ENCODE data around the gene RBBP9.
"Not testable (repeated sequence)": the region's sequence is repeated elsewhere in the genome, so short reads cannot be mapped to it uniquely, and the experiment has no call there.

The RBBP9 gene

DNA sequence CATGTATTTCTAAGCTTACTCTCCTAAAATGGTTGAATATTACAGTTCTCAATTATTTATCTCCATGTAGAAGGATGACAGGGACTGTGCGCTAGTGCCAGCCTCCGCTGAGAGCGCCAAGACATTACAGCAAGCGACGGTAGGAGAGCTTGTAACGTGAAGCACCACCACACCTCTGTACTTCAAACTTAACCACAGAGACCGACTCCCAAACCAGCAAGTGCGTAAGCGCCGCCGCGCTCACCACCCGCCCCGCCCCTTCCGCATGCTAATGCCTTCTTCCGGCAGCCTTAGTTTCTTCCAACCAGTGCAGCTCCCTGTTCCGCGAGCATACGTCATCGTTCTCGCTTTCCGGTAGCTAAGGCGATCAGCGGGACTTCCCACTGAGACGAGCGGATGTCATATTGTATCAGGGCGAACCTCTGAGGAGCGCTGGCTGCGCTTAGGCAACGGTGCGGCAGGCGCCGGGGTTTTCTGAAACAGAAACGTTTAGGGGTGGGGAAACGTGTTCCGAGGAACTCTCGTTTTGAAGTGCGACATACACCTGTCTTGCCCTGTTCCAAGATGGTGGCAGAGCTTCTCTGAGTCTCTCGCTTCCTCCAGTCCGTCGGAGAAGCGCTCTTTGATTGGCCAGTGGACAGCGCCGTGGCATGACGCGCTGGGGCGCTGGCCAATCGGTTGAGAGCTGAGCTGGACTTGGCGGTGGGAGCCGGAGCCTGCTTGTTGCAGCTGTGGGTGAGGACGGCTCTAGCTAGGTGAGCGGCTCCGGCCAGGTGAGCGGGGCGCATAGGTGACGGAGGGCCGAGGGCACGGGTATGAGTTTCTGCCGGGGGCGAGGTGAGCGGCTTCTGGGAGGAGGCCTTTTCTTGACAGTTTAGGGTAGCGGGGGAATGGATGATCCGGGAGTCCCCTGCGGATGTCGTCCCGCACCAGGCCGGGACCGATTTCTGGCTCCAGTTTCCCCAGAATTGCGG lies 10.5 kb upstream of the RBBP9 start, which contains the start of gene SEC23B:
TSS of gene SEC23B (plus strand) at position 723 of the 974 bp plus-strand sequence. CDS start 2,896 bp downstream, outside the sequence.
- Histone ChIP-seq H3K9me3 (ENCODE audit: low read length) (no peaks in the 10 kb centered on the region), H3K4me3 (ENCODE audit: low read depth, low read length, poor library complexity, severe bottlenecking) (peak within 1 kb of the TSS; percentile 78), H3F3A (ENCODE audit: insufficient read depth, low read length) (no peaks in the 10 kb centered on the region), H3K9me2 (ENCODE audit: low read depth, low read length) (no peaks in the 10 kb centered on the region), H3K9ac (ENCODE audit: low read length) (peak within 1 kb of the TSS; percentile 65), H3K27me3 (ENCODE audit: insufficient read depth, low read length) (no peaks in the 10 kb centered on the region), H3K79me2 (ENCODE audit: insufficient read depth, low read length) (peaks cover 6% of the 10 kb centered on the region; the same call in 1 of the 2 replicates), H3K4me1 (ENCODE audit: insufficient read depth, low read length, severe bottlenecking) (peaks cover 21% of the 10 kb centered on the region), H3K4me2 (ENCODE audit: low read length) (peak within 1 kb of the TSS; percentile 93), H4K20me1 (ENCODE audit: insufficient read depth, low read length) (no peaks in the 10 kb centered on the region), H3K27ac (ENCODE audit: low read depth, low read length, poor library complexity, severe bottlenecking) (peak within 1 kb of the TSS; percentile 91), H2AFZ (ENCODE audit: low read length) (peak within 1 kb of the TSS; percentile 11; the same call in 1 of the 2 replicates), H3K36me3 (ENCODE audit: insufficient read depth, low read length) (peaks cover 25% of the 10 kb centered on the region; the same call in 1 of the 2 replicates)
- TF ChIP-seq EZH2 (IDR thresholded peaks at IDR 0.05; ENCODE audit: borderline replicate concordance, low read length): no peak
- TF ChIP-seq, protein P1, sequence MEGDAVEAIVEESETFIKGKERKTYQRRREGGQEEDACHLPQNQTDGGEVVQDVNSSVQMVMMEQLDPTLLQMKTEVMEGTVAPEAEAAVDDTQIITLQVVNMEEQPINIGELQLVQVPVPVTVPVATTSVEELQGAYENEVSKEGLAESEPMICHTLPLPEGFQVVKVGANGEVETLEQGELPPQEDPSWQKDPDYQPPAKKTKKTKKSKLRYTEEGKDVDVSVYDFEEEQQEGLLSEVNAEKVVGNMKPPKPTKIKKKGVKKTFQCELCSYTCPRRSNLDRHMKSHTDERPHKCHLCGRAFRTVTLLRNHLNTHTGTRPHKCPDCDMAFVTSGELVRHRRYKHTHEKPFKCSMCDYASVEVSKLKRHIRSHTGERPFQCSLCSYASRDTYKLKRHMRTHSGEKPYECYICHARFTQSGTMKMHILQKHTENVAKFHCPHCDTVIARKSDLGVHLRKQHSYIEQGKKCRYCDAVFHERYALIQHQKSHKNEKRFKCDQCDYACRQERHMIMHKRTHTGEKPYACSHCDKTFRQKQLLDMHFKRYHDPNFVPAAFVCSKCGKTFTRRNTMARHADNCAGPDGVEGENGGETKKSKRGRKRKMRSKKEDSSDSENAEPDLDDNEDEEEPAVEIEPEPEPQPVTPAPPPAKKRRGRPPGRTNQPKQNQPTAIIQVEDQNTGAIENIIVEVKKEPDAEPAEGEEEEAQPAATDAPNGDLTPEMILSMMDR (IDR thresholded peaks at IDR 0.05; ENCODE audit: low read length): no peak

DNA sequence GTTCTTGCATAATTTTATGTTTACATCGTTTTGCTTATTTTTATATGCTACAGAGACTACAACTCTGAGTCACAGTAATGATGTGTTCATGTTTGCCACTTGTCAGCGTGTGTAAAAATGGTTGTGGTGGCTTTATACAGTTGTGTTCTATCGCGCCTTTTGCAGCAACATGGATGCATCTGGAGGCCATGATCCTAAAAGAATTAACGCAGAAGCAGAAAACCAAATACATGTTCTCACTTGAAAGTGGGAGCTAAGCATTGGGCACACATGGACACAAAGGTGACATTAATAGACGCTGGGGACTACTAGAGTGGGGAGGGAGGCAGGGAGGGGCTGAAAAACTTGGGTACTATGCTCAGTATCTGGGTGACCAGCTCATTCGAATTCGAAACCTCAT lies 9.7 kb upstream of the RBBP9 start:
- H3K9me2 ChIP-seq (ENCODE audit: low read depth, low read length): no peaks in the 10 kb centered on the region
- H3K4me1 ChIP-seq (ENCODE audit: insufficient read depth, low read length, severe bottlenecking): peaks cover 21% of the 10 kb centered on the region
- peaks cover 6% of the 10 kb centered on the region; the same call in 1 of the 2 replicates for H3K79me2 ChIP-seq (ENCODE audit: insufficient read depth, low read length)
- peaks cover 22% of the 10 kb centered on the region; the same call in 1 of the 2 replicates for H3K36me3 ChIP-seq (ENCODE audit: insufficient read depth, low read length)
- peak overlapping the region; percentile 93 for H3K4me2 ChIP-seq (ENCODE audit: low read length)
- no peaks in the 10 kb centered on the region for H3K27me3 ChIP-seq (ENCODE audit: insufficient read depth, low read length)
- H3F3A ChIP-seq (ENCODE audit: insufficient read depth, low read length): no peaks in the 10 kb centered on the region
- H4K20me1 ChIP-seq (ENCODE audit: insufficient read depth, low read length): no peaks in the 10 kb centered on the region
- H2AFZ ChIP-seq (ENCODE audit: low read length): peak overlapping the region; percentile 11; the same call in 1 of the 2 replicates
- TF ChIP-seq, protein P1 (IDR thresholded peaks at IDR 0.05; ENCODE audit: low read length): no peak
- no peak for TF ChIP-seq EZH2 (IDR thresholded peaks at IDR 0.05; ENCODE audit: borderline replicate concordance, low read length)
- no peaks in the 10 kb centered on the region for H3K9me3 ChIP-seq (ENCODE audit: low read length)
- peak overlapping the region; percentile 78 for H3K4me3 ChIP-seq (ENCODE audit: low read depth, low read length, poor library complexity, severe bottlenecking)
- H3K27ac ChIP-seq (ENCODE audit: low read depth, low read length, poor library complexity, severe bottlenecking): peak overlapping the region; percentile 91
- H3K9ac ChIP-seq (ENCODE audit: low read length): peak overlapping the region; percentile 65

DNA sequence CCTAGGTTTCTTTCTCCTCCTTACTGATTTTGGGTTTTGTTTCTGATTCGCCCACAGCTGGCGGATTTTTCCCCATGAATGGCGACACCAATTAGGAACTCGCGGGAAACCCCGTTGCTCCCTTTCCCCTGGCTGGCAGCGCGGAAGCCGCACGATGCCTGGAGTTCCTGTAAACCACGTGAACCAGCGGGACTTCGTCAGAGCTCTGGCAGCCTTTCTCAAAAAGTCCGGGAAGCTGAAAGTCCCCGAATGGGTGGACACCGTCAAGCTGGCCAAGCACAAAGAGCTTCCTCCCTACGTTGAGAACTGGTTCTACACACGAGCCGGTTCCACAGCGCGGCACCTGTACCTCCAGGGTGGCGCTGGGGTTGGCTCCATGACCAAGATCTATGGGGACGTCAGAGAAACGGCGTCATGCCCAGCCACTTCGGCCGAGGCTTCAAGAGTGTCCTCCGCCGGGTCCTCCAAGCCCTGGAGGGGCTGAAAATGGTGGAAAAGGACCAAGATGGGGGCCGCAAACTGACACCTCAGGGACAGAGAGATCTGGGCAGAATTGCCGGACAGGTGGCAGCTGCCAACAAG lies 7.5 kb upstream of the RBBP9 start:
- H3K27ac ChIP-seq (ENCODE audit: low read depth, low read length, poor library complexity, severe bottlenecking): no peak overlapping the region
- H3K79me2 ChIP-seq (ENCODE audit: insufficient read depth, low read length): peaks cover 6% of the 10 kb centered on the region; the same call in 1 of the 2 replicates
- peaks cover 21% of the 10 kb centered on the region for H3K4me1 ChIP-seq (ENCODE audit: insufficient read depth, low read length, severe bottlenecking)
- H4K20me1 ChIP-seq (ENCODE audit: insufficient read depth, low read length): no peaks in the 10 kb centered on the region
- peaks cover 3% of the 10 kb centered on the region; the same call in 1 of the 2 replicates for H3K36me3 ChIP-seq (ENCODE audit: insufficient read depth, low read length)
- no peak overlapping the region for H3K9ac ChIP-seq (ENCODE audit: low read length)
- H2AFZ ChIP-seq (ENCODE audit: low read length): no peak overlapping the region
- no peak overlapping the region for H3K4me2 ChIP-seq (ENCODE audit: low read length)
- H3F3A ChIP-seq (ENCODE audit: insufficient read depth, low read length): no peaks in the 10 kb centered on the region
- no peaks in the 10 kb centered on the region for H3K27me3 ChIP-seq (ENCODE audit: insufficient read depth, low read length)
- no peak overlapping the region for H3K4me3 ChIP-seq (ENCODE audit: low read depth, low read length, poor library complexity, severe bottlenecking)
- no peaks in the 10 kb centered on the region for H3K9me2 ChIP-seq (ENCODE audit: low read depth, low read length)
- H3K9me3 ChIP-seq (ENCODE audit: low read length): no peaks in the 10 kb centered on the region
- no peak for TF ChIP-seq EZH2 (IDR thresholded peaks at IDR 0.05; ENCODE audit: borderline replicate concordance, low read length)
- TF ChIP-seq, protein P1 (IDR thresholded peaks at IDR 0.05; ENCODE audit: low read length): no peak

DNA sequence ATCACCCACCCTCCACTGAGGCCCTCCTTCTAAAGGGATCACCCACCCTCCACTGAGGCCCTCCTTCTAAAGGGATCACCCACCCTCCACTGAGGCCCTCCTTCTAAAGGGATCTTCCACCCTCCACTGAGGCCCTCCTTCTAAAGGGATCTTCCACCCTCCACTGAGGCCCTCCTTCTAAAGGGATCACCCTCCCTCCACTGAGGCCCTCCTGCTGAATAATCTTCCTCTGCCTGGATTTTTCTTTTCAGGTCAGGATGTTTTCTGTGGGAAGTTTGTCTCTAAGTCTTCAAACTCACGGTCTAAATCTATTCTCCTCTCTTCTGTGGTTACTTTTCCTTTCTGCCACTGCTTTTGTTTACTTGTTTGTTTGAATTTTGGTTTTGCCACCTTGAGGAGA lies 4.6 kb upstream of the RBBP9 start:
- not testable (repeated sequence) for H3F3A ChIP-seq (ENCODE audit: insufficient read depth, low read length); H3K27ac ChIP-seq (ENCODE audit: low read depth, low read length, poor library complexity, severe bottlenecking); H3K36me3 ChIP-seq (ENCODE audit: insufficient read depth, low read length); H3K4me3 ChIP-seq (ENCODE audit: low read depth, low read length, poor library complexity, severe bottlenecking); H2AFZ ChIP-seq (ENCODE audit: low read length); H3K9me2 ChIP-seq (ENCODE audit: low read depth, low read length); H3K9me3 ChIP-seq (ENCODE audit: low read length); H3K27me3 ChIP-seq (ENCODE audit: insufficient read depth, low read length); H4K20me1 ChIP-seq (ENCODE audit: insufficient read depth, low read length); H3K79me2 ChIP-seq (ENCODE audit: insufficient read depth, low read length); H3K4me2 ChIP-seq (ENCODE audit: low read length); H3K4me1 ChIP-seq (ENCODE audit: insufficient read depth, low read length, severe bottlenecking); H3K9ac ChIP-seq (ENCODE audit: low read length)
